ENCODE data around the gene SMIM45.
"Not testable (repeated sequence)": the region's sequence is repeated elsewhere in the genome, so short reads cannot be mapped to it uniquely, and the experiment has no call there.

The SMIM45 gene

GRCh38 chr22:41935015-41935351 lies 17.0 kb upstream of the SMIM45 start:
- DNase-seq (ENCODE audit: low spot score), result no peak

- DNase-seq (ENCODE audit: low spot score), result no peak
Measured at GRCh38 chr22:41935509-41935908, 16.4 kb upstream of the SMIM45 start.

- no peak for DNase-seq (ENCODE audit: low spot score)
Measured at GRCh38 chr22:41936894-41937169, 15.1 kb upstream of the SMIM45 start.

- peak; percentile 63 for DNase-seq (ENCODE audit: low spot score)
Measured at GRCh38 chr22:41939981-41940831, 11.7 kb upstream of the SMIM45 start.

GRCh38 chr22:41940832-41941765 lies 10.9 kb upstream of the SMIM45 start:
- peak; percentile 81 for DNase-seq (ENCODE audit: low spot score)

- no peak for DNase-seq (ENCODE audit: low spot score)
Measured at GRCh38 chr22:41943661-41944209, 8.2 kb upstream of the SMIM45 start.

GRCh38 chr22:41946629-41947423 lies 5.1 kb upstream of the SMIM45 start, which contains the start of gene CENPM:
CENPM (minus strand) TSS chr22:41947152; CDS start chr22:41947076, 76 bp downstream.
- peak; percentile 89 for DNase-seq (ENCODE audit: low spot score)

- no peak for DNase-seq (ENCODE audit: low spot score)
Measured at GRCh38 chr22:41947424-41948080, 4.4 kb upstream of the SMIM45 start.

GRCh38 chr22:41948142-41948541 lies 3.8 kb upstream of the SMIM45 start:
- no peak for DNase-seq (ENCODE audit: low spot score)

GRCh38 chr22:41948928-41949296 lies 3.0 kb upstream of the SMIM45 start:
- DNase-seq (ENCODE audit: low spot score), result not testable (repeated sequence)

- DNase-seq (ENCODE audit: low spot score), result no peak
Measured at GRCh38 chr22:41949297-41949965, 2.5 kb upstream of the SMIM45 start.

GRCh38 chr22:41952713-41953112 lies 763 bp downstream of the SMIM45 start:
- no peak for DNase-seq (ENCODE audit: low spot score)

GRCh38 chr22:41957941-41958556 lies 6.1 kb downstream of the SMIM45 start:
- DNase-seq (ENCODE audit: low spot score), result no peak

GRCh38 chr22:41963453-41964111 lies 11.6 kb downstream of the SMIM45 start:
- peak; percentile 80 for DNase-seq (ENCODE audit: low spot score)

- no peak for DNase-seq (ENCODE audit: low spot score)
Measured at GRCh38 chr22:41964112-41964491, 12.2 kb downstream of the SMIM45 start.

- no peak for DNase-seq (ENCODE audit: low spot score)
Measured at GRCh38 chr22:41966225-41966606, 14.3 kb downstream of the SMIM45 start.

GRCh38 chr22:41966607-41967240 lies 14.8 kb downstream of the SMIM45 start:
- DNase-seq (ENCODE audit: low spot score), result peak; percentile 80

- no peak for DNase-seq (ENCODE audit: low spot score)
Measured at GRCh38 chr22:41968601-41969000, 16.7 kb downstream of the SMIM45 start.

- no peak for DNase-seq (ENCODE audit: low spot score)
Measured at GRCh38 chr22:41969110-41969646, 17.2 kb downstream of the SMIM45 start, which contains the start of gene SEPTIN3. SEPTIN3 (plus strand) TSS chr22:41969443; CDS start chr22:41971493, 2,050 bp downstream.
